ENCODE results near the gene CHD5. TPM values are rescaled to one million over a fixed set of nuclear protein-coding genes. Genes with fewer than 3 reads are reported as not detected.

Gene CHD5
- total RNA-seq, 4 donors from 2014 or later: 0.15 to 0.94 (median 0.26) TPM

- Histone ChIP-seq H3K4me1 (peaks cover 7 to 31% of the 10 kb centered on the region in 2 donors), H3K27me3 (peaks cover 14% of the 10 kb centered on the region), H3K4me3 (replicated peaks in 1 of 3) (peak overlapping the region in 1 of 3 donors; percentile 19), H3K27ac (no peak overlapping the region), H3K36me3 (no peaks in the 10 kb centered on the region), H3K9me3 (no peaks in the 10 kb centered on the region)
- intact Hi-C loops (cut with DNase I): no loop called here
- TF ChIP-seq CTCF (IDR thresholded peaks at IDR 0.05) (no peak), POLR2A (IDR thresholded peaks at IDR 0.05) (no peak)
- 0 to 4% methylated on average over 5 of the region's 92 CpGs for WGBS, 2 donors
- DNase-seq: no peak
Observed at GRCh38 chr1:6179564-6180175, 451 bp downstream of the CHD5 start.

- H3K27ac ChIP-seq: no peak overlapping the region
- intact Hi-C loops (cut with DNase I): no loop called here
- peaks cover 14% of the 10 kb centered on the region for H3K27me3 ChIP-seq
- 4 to 8% methylated on average over 16 to 20 of the region's 51 CpGs for WGBS, 2 donors
- H3K4me3 ChIP-seq (replicated peaks in 1 of 3): no peak overlapping the region
- no peaks in the 10 kb centered on the region for H3K9me3 ChIP-seq
- peaks cover 7 to 31% of the 10 kb centered on the region in 2 donors for H3K4me1 ChIP-seq
- TF ChIP-seq POLR2A (IDR thresholded peaks at IDR 0.05): no peak
- TF ChIP-seq CTCF (IDR thresholded peaks at IDR 0.05): no peak
- no peaks in the 10 kb centered on the region for H3K36me3 ChIP-seq
- DNase-seq: no peak
Observed at GRCh38 chr1:6178751-6179563, 1.2 kb downstream of the CHD5 start.

GRCh38 chr1:6177681-6178380 is 2.3 kb downstream of the CHD5 start:
- Histone ChIP-seq H3K4me1 (peaks cover 7 to 24% of the 10 kb centered on the region in 2 donors), H3K4me3 (replicated peaks in 1 of 3) (no peak overlapping the region), H3K9me3 (no peaks in the 10 kb centered on the region), H3K36me3 (no peaks in the 10 kb centered on the region), H3K27me3 (peaks cover 14% of the 10 kb centered on the region), H3K27ac (no peak overlapping the region)
- intact Hi-C loops (cut with DNase I): no loop called here
- no peak for TF ChIP-seq CTCF (IDR thresholded peaks at IDR 0.05)
- TF ChIP-seq POLR2A (IDR thresholded peaks at IDR 0.05): no peak
- 68 to 78% methylated on average over 17 to 18 of the region's 18 CpGs for WGBS, 2 donors
- DNase-seq: no peak

- intact Hi-C loops (cut with DNase I): no loop called here
- no peak overlapping the region for H3K4me3 ChIP-seq (replicated peaks in 1 of 3)
- H3K4me1 ChIP-seq: peaks cover 7 to 24% of the 10 kb centered on the region in 2 donors
- 74 to 83% methylated on average over 3 to 5 of the region's 5 CpGs for WGBS, 2 donors
- DNase-seq: no peak
- TF ChIP-seq CTCF (IDR thresholded peaks at IDR 0.05): no peak
- no peak for TF ChIP-seq POLR2A (IDR thresholded peaks at IDR 0.05)
- no peaks in the 10 kb centered on the region for H3K9me3 ChIP-seq
- no peaks in the 10 kb centered on the region for H3K36me3 ChIP-seq
- peaks cover 14% of the 10 kb centered on the region for H3K27me3 ChIP-seq
- H3K27ac ChIP-seq: no peak overlapping the region
Observed at GRCh38 chr1:6176779-6177178, 3.3 kb downstream of the CHD5 start.
